Heart left ventricle (tissue), 16 donors: ENCODE measurements around the gene ARHGEF10L. TPM values are rescaled to one million over a fixed set of nuclear protein-coding genes. Genes with fewer than 3 reads are reported as not detected.

Experiments used
- ATAC-seq, 4 donors: fragments of 200-7000 bp; cut with Tn5 transposase; one replicate each; pipeline ENCODE4 v1.9.1; 2020 to 2022; ENCODE audit warnings: moderate library complexity in 4 of 4, mild to moderate bottlenecking in 3 of 4, moderate number of reproducible peaks in 1 of 4
- DNase-seq, 5 donors: peaks; one replicate each; pipeline ENCODE4 v3.0.0-alpha.2; 2020
- H3K27ac ChIP-seq, 12 donors: fragments of 200-600 bp; sonication (generic) in 4 of 12; one replicate each; pipeline versions ENCODE4 v1.5.0 to v1.8.0; 2016 to 2022; ENCODE audit warnings: mild to moderate bottlenecking in 2 of 12
- H3K27me3 ChIP-seq, 9 donors: fragments of 200-600 bp; sonication (generic) in 2 of 9; one replicate each; pipeline versions ENCODE4 v1.5.1 to v1.8.0; 2016 to 2022; ENCODE audit warnings: mild to moderate bottlenecking in 3 of 9
- H3K36me3 ChIP-seq, 9 donors: fragments of 200-600 bp; sonication (generic) in 2 of 9; one replicate each; pipeline versions ENCODE4 v1.5.0 to v1.8.0; 2018 to 2022; ENCODE audit warnings: mild to moderate bottlenecking in 2 of 9
- H3K4me1 ChIP-seq, 12 donors: fragments of 200-600 bp; sonication (generic) in 4 of 12; one replicate each; pipeline versions ENCODE4 v1.5.0 to v1.8.0; 2016 to 2022; ENCODE audit warnings: mild to moderate bottlenecking in 3 of 12
- H3K4me3 ChIP-seq, 12 donors: fragments of 200-600 bp; sonication (generic) in 4 of 12; one replicate each; pipeline versions ENCODE4 v1.5.0 to v1.8.0; 2017 to 2022; ENCODE audit warnings: mild to moderate bottlenecking in 9 of 12, moderate library complexity in 4 of 12
- H3K9me3 ChIP-seq, 12 donors: fragments of 200-600 bp; sonication (generic) in 4 of 12; one replicate each; pipeline versions ENCODE4 v1.5.0 to v1.8.0; 2016 to 2022; ENCODE audit warnings: mild to moderate bottlenecking in 1 of 12
- CTCF ChIP-seq, 12 donors: fragments of 200-600 bp; sonication (generic) in 4 of 12; IDR thresholded peaks; one replicate each; pipeline versions ENCODE4 v1.5.0 to v1.8.0; 2018 to 2022; ENCODE audit warnings: antibody characterized with exemption in 12 of 12, mild to moderate bottlenecking in 5 of 12
- POLR2A ChIP-seq, 2 donors: fragments of 450-650 bp; IDR thresholded peaks; one replicate each; pipeline ENCODE4 v1.6.1; 2017; ENCODE audit warnings: antibody characterized with exemption in 2 of 2, mild to moderate bottlenecking in 2 of 2, moderate library complexity in 2 of 2
- WGBS, 4 donors: extraction: QIAGEN DNeasy Blood & Tissue Kit in 2 of 4; methylation state at CpG; one replicate each; pipeline versions ENCODE4 v1.1.5 to v1.1.7; 2013 to 2018; 5-methylcytosine and 5-hydroxymethylcytosine counted together
- intact Hi-C, 10 donors: fragments of 100-400 bp; cut with DNase I; formaldehyde crosslinking; loops; one replicate each; pipeline versions ENCODE4 v1.11.1 to v1.14.2; 2022
- polyA plus RNA-seq, 2 donors: library from polyadenylated mRNA; stranded (reverse); fragments of 200-250 nt; gene quantifications; one replicate each; pipeline ENCODE4 v1.2.3, GENCODE V29; 2013
- total RNA-seq, 9 donors: library from RNA; depleted of rRNA in 2 of 9; stranded (reverse); fragments of >200 nt in 2 of 9; fragmentation: NEBNext Ultra II Directional in 3 of 9; extraction: Animal tissue kit (Norgen Biotek cat#: 25700) in 3 of 9; gene quantifications; one replicate each; pipeline versions ENCODE4 v1.1.0 to v1.2.4, GENCODE V29; 2016 to 2023
- donor health status: ischemic (EF 13 %, LVEDD 7.1; RV severe dilation, severe dysfunction).
- donor health status: healthy with polysubstance abuse.
- donor health status: DM: no; HTN: yes; CAD: no.
- donor health status: DM: no; HTN: no; CAD: no.
- donor health status: ischemic (EF 25% LVEDD 6.9; RV normal size, moderate dysfunction).
- donor health status: ischemic (EF 25% LVEDD 5.7; RV mildly dilated, moderate dysfunction).
- donor health status: healthy.
- donor health status: DM: yes; HTN: yes; CAD: no.
- donor health status: ischemic (EF 35%, LVEDD 5.7; RV mildly dilated, moderate dysfunction).
- donor health status: nonischemic (EF 11% LVEDD 7.7; RV severe dilation, severe dysfunction).
- donor health status: DM: yes; HTN: yes; CAD: no.
- donor health status: PGD.
- donor health status: ischemic (EF 29% LVEDD 5.4; RV normal size, mild dysfunction).
- donor health status: nonischemic (EF 23%, LVEDD 6.1; RV moderate dilation, normal function).

The ARHGEF10L gene
- total and polyA plus RNA-seq, 11 donors, result 44.6 to 72.8 (median 57.9) TPM

DNA sequence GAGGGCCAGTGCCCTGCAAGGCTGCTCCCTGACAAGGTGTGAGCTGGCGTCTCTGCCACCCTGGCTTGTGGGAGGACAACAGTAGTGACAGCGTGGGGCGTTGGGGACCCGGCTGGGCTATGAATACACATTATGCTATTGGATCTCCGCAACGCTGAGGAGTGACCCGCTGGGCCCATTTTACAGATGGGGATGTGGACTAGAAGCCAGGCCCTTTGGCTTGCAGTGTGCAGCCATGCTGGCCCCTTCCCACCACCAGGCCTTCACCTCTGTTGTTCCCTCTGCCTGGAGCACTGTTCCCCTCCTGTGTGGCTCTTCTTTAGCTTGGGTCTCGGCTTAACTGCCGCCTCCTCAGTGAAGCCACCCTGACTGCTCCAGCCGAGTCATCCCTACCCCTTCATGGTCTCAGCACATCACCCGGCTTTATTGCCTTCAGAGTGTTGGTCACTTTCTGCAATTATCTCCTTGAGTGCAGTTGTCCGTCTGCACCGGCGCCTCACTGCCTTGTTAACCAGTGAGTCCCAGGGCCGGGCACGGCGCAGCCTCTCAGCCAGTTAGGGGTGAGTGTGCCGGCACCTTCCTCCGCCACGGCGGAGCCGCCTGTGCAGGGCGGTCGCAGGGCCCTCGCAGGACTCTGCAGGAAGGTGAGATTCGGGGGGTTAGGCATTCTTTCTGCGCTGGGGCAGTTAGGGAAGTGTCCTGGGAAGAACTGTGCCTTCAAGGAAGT, 131.3 kb downstream of the ARHGEF10L start:
- Histone ChIP-seq H3K27me3 (no peaks in the 10 kb centered on the region), H3K27ac (no peak overlapping the region), H3K4me1 (peaks cover 0 to 45% (median 19%) of the 10 kb centered on the region in 12 donors), H3K9me3 (no peaks in the 10 kb centered on the region), H3K4me3 (no peak overlapping the region), H3K36me3 (peaks cover 0 to 42% (median 24%) of the 10 kb centered on the region in 9 donors)
- no peak for ATAC-seq
- intact Hi-C loops, result loop anchor here in 2 of 10 donors (5.0 kb wide), 2 partner anchors 162 to 237 kb away; no protein-coding TSS in a partner anchor
- DNase-seq, result no peak
- WGBS, 4 donors, result 85 to 95% (median 88%) methylated on average over 22 to 27 of the region's 27 CpGs
- TF ChIP-seq CTCF (IDR thresholded peaks at IDR 0.05), result no peak
- no peak for TF ChIP-seq POLR2A (IDR thresholded peaks at IDR 0.05)

DNA sequence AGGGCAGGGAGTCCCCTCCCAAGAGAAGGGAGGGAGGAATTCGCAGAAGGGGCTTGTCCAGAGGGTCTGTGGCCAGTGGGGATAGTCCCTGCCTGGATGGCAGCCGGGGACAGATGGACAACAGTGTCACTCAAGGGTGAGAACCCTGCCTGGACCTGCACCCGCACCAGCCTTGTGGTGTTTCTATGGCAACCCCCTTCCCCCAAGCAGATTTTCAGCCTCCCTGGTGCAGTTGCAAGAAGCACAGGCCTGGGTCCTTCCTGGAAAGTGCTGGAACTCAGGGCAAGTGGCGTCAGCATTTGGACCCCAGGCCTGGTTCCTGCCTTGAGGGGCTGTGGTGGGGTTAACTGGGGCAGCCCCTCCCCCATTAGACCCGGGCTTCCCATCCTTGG, 131.8 kb downstream of the ARHGEF10L start:
- Histone ChIP-seq H3K4me1 (peaks cover 0 to 45% (median 19%) of the 10 kb centered on the region in 12 donors), H3K36me3 (peaks cover 0 to 37% (median 18%) of the 10 kb centered on the region in 9 donors), H3K4me3 (no peak overlapping the region), H3K9me3 (no peaks in the 10 kb centered on the region), H3K27ac (no peak overlapping the region), H3K27me3 (no peaks in the 10 kb centered on the region)
- TF ChIP-seq POLR2A (IDR thresholded peaks at IDR 0.05) (no peak), CTCF (IDR thresholded peaks at IDR 0.05) (no peak)
- ATAC-seq (no peak), DNase-seq (no peak)
- 64 to 73% (median 65%) methylated on average over 2 to 5 of the region's 5 CpGs for WGBS, 4 donors
- intact Hi-C loops, result loop anchor here in 2 of 10 donors (5.0 kb wide), 2 partner anchors 161 to 236 kb away; no protein-coding TSS in a partner anchor

GRCh38 chr1:17671741-17672140, 132.2 kb downstream of the ARHGEF10L start:
- intact Hi-C loops, result loop anchor here in 2 of 10 donors (5.0 kb wide), 2 partner anchors 161 to 236 kb away; no protein-coding TSS in a partner anchor
- Histone ChIP-seq H3K27ac (no peak overlapping the region), H3K27me3 (no peaks in the 10 kb centered on the region), H3K9me3 (no peaks in the 10 kb centered on the region), H3K4me1 (peaks cover 0 to 45% (median 19%) of the 10 kb centered on the region in 12 donors), H3K36me3 (peaks cover 0 to 34% (median 16%) of the 10 kb centered on the region in 9 donors), H3K4me3 (no peak overlapping the region)
- TF ChIP-seq POLR2A (IDR thresholded peaks at IDR 0.05) (no peak), CTCF (IDR thresholded peaks at IDR 0.05) (no peak)
- WGBS, 4 donors, result 52 to 62% (median 56%) methylated on average over 10 of the region's 10 CpGs
- DNase-seq (no peak), ATAC-seq (no peak)

GRCh38 chr1:17672226-17672625, 132.7 kb downstream of the ARHGEF10L start:
- Histone ChIP-seq H3K36me3 (peaks cover 0 to 35% (median 16%) of the 10 kb centered on the region in 9 donors), H3K4me1 (peaks cover 0 to 45% (median 19%) of the 10 kb centered on the region in 12 donors)

More at GRCh38 chr1:17672226-17672625, 132.7 kb downstream of the ARHGEF10L start:
- no peaks in the 10 kb centered on the region for H3K9me3 ChIP-seq
- no peak overlapping the region for H3K27ac ChIP-seq
- 66 to 75% (median 72%) methylated on average over 12 of the region's 12 CpGs for WGBS, 4 donors
- DNase-seq, result no peak
- H3K4me3 ChIP-seq, result no peak overlapping the region
- ATAC-seq, result no peak
- TF ChIP-seq POLR2A (IDR thresholded peaks at IDR 0.05) (no peak), CTCF (IDR thresholded peaks at IDR 0.05) (no peak)
- no peaks in the 10 kb centered on the region for H3K27me3 ChIP-seq
- intact Hi-C loops, result loop anchor here in 2 of 10 donors (5.0 kb wide), 2 partner anchors 160 to 235 kb away; no protein-coding TSS in a partner anchor
